Stimulated activated CD4-positive, alpha-beta T cell treated with anti-CD3 and anti-CD28 coated beads, TNF-alpha, amount 100 ng/mL, for 1 hour (primary cell): ENCODE measurements around the gene CBY3.
"Not testable (repeated sequence)": the region's sequence is repeated elsewhere in the genome, so short reads cannot be mapped to it uniquely, and the experiment has no call there.

Source experiments
- DNase-seq, 3 donors: peaks; one replicate each; pipeline ENCODE4 v3.0.0-alpha.2; 2020; ENCODE audit warnings: low read depth in 3 of 3, low spot score in 1 of 3

CBY3 gene

GRCh38 chr5:179678223-179679013, 2.4 kb downstream of the CBY3 start:
- DNase-seq: peak; percentile 84 to 88 (median 85)

DNA sequence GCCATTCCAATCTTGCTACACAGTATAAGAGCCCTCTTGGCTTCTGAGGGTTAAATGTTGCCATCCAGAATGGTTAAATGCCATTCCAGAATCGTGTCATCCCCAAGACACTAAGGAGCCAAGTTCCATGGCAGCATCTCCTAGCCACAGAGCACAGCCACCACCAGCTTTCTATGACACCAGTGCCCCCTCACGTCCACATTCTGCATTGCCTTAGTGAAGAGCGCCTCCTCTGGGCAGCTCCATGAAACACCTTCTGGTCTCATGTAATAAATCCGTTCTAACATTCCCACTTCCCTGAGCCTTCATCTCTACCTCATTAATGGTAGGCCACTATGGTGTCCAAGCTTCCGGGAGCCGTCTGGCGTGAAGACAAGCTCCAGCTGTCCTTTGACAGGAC, 12.4 kb downstream of the CBY3 start:
- no peak for DNase-seq

DNA sequence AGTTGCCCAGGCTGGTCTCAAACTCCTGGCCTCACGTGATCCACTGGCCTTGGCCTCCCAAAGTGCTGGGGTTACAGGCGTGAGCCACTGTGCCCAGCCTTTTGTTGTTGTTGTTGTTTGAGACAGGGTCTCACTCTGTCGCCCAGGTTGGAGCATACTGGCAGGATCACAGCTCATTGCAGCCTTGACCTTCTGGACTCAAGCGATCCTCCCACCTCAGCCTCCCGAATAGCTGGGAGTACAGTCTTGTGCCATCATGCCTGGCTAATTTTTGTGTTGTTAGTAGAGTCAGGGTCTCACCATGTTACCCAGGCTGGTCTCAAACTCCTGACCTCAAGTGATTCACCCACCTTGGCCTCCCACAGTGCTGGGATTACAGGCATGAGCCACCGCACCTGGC, 19.2 kb downstream of the CBY3 start:
- not testable (repeated sequence) for DNase-seq

GRCh38 chr5:179658179-179658856, 22.5 kb downstream of the CBY3 start:
- not testable (repeated sequence) for DNase-seq

DNA sequence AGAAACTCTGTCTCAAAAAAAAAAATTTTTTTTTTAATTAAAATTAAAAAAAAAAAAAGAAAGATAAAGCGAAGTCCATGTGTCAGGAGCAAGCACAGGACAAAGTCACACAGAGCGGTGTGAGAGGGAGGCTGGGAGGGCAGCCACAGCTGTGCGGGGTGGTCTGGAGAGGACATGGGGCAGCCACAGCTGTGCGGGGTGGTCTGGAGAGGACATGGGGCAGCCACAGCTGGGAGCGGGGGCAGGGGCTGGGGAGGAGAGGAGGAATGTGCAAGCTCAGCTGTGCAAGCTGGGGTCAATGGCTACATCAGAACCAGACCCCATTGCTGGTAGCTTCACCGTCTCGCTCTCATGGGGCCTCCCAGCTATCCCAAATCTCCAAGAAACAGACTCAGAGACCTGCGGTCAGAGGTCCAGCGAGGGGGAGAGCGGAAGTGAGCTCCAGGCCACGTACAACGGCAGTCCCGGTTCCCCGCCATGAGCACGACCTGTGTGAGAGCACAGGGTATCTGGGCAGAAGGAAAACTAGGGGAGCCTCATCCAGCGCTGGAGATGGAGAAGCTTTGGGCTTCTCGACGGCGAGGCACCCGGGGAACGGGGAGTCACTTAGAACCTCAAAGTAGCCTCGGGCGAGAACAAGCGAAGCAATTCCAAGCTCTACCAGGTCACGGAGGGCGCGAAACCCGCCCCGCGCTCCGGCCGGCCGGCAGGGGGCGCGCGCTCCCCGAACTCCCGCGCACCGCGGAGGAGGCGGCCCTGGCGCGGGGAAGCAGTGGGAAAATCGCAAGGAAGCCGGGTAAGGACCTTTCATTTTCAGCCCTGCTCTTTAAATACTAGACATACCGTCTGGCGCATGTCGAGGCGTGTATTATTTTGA, 23.3 kb downstream of the CBY3 start:
- DNase-seq: not testable (repeated sequence)

DNA sequence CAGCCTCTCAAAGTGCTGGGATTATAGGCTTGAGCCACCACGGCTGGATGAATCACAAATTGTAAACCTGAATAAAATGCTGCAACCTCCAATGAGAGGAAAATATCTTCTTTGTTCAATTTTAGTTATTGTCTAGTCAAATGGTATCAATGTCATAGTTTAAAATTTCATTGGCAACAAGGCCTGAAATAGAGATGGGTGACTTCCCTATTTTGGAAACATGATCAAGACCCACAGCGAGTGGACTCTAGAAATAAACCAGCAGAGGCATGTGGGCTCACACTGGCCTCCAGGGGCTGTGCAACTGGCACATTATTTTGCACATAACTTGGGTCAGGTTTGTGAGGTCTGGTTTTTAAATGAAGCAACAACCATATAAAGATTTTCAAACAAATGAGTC, 27.7 kb downstream of the CBY3 start:
- DNase-seq: not testable (repeated sequence)

GRCh38 chr5:179650245-179650644, 30.6 kb downstream of the CBY3 start:
- not testable (repeated sequence) for DNase-seq

GRCh38 chr5:179649166-179649703, 31.6 kb downstream of the CBY3 start:
- DNase-seq: not testable (repeated sequence)

GRCh38 chr5:179648410-179648809, 32.4 kb downstream of the CBY3 start:
- DNase-seq: no peak

DNA sequence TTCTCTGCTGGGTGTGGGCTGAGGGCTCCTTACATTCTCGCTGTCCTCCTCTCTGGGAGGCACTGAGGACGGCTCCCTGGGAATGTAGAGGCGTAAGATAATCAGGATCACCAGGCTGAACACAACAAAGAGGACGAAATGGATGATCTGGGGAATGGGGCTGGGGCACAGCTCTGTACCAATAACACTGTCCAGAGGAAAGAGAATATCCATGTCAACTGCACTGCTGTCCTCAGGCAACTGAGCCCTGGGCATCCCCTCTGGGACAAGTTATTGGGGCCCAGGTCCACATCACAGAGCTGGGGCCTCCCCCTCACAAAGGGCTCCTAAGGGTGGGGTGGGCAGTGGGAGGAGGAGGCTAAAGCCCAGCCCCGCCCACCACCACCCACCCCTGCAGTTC, 36.1 kb downstream of the CBY3 start:
- not testable (repeated sequence) for DNase-seq

DNA sequence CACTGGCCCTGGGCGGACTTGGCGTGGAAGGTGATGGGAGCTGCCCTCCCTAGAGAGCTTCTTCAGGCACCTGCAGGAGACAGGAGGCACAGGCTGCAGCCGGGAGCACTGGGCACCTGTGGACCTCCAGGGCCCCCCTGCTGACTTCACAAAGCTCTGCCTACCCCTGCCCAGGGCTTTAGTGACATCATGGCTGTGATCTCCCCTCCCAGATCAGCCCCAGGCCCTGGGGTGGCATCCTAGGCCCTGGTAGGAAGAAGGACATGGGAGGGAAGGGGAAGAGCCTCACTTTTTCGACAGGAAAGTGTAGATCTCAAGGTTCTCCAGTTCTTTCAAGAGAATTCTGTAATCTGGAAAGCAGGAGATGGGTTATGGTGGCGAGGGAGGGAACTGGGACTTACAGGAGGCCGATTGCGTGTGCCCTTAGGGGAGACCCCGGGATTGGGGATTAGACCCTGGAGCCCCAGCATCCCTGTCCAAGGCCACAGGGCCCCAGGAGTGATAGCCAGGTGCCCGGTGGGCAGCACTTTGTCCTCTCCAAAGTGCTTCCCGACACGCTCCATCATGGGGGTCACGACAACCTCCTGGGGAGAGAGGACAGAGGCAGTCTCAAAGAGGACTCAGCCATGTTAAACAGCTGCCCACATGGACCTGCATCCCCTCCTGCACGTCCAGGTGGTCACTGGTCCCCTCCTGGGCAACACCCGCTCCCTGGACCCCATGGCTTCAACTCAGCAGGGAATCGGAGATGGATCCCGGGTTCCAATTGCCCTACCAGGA, 37.5 kb downstream of the CBY3 start:
- not testable (repeated sequence) for DNase-seq

DNA sequence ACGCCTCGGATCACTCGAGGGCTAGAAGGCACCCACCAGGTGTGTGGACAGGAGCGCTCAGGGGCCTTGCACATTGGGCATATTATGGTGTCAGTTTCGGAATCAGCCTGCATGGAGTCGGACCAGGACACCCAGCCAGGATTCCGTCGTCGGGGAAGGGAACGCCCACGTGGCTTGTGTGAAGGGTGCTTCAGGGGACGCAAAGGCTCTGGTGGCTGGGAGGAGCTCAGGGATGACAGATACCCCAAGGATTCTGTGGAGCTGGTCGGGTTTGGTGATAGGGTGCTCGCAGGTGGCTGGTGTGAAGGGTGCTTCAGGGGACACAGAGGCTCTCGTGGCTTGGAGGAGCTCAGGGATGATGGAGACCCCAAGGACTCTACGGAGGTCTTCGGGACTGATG, 38.2 kb downstream of the CBY3 start:
- not testable (repeated sequence) for DNase-seq

GRCh38 chr5:179641745-179642144, 39.1 kb downstream of the CBY3 start:
- DNase-seq: not testable (repeated sequence)

DNA sequence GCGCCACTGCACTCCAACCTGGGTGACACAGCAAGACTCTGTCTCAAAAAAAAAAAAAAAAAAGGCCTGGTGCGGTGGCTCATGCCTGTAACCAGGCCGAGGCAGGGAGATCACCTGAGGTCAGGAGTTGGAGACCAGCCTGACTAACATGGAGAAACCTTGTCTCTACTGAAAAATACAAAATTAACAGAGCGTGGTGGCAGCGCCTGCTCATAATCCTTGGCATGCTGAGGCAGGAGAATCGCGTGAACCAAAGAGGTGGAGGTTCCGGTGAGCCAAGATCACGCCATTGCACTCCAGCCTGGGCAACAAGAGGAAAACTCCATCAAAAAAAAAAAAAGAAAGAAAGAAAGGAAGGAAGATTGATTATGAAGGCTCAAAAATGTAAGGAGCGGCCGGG, 41.5 kb downstream of the CBY3 start:
- DNase-seq: not testable (repeated sequence)

- not testable (repeated sequence) for DNase-seq
These were observed 46.3 kb downstream of the CBY3 start for GRCh38 chr5:179634370-179635172.

- not testable (repeated sequence) for DNase-seq
These were observed 47.1 kb downstream of the CBY3 start for GRCh38 chr5:179633501-179634369.
